Osteoblast (primary cell): ENCODE data around the gene CD63. TPM values are rescaled to one million over a fixed set of nuclear protein-coding genes. Genes with fewer than 3 reads are reported as not detected.

Experiments used
- DNase-seq: peaks from one replicate; pipeline ENCODE4 v3.0.0; 2011; ENCODE audit warnings: low spot score, mixed read lengths; ENCODE audit not compliant: insufficient read length; ENCODE audit errors: missing footprints
- H2AFZ ChIP-seq: 2 replicates; pipeline ENCODE4 v1.6.0; 2011; ENCODE audit warnings: mild to moderate bottlenecking, low read length
- H3K27ac ChIP-seq: 2 replicates; pipeline ENCODE4 v1.5.1; 2011; ENCODE audit warnings: mild to moderate bottlenecking, low read depth, low read length, moderate library complexity
- H3K27me3 ChIP-seq: 2 replicates; pipeline ENCODE4 v1.6.0; 2012; ENCODE audit warnings: mild to moderate bottlenecking, control low read depth, inconsistent platforms, low read length, moderate library complexity; ENCODE audit not compliant: insufficient read depth
- H3K36me3 ChIP-seq: 2 replicates; pipeline ENCODE4 v1.5.1; 2011; ENCODE audit warnings: mild to moderate bottlenecking, low read length, control low read depth, moderate library complexity; ENCODE audit not compliant: insufficient read depth
- H3K4me1 ChIP-seq: 2 replicates; pipeline ENCODE4 v1.5.1; 2011; ENCODE audit warnings: mild to moderate bottlenecking, low read length, control low read depth, moderate library complexity; ENCODE audit not compliant: insufficient read depth
- H3K4me2 ChIP-seq: 2 replicates; pipeline ENCODE4 v1.6.0; 2011; ENCODE audit warnings: mild to moderate bottlenecking, low read length; ENCODE audit not compliant: insufficient read depth
- H3K4me3 ChIP-seq: fragments of 200-600 bp; sonication (generic); 3 replicates; pipeline ENCODE4 v1.5.1; 2012; ENCODE audit warnings: mild to moderate bottlenecking, low read length, inconsistent platforms; ENCODE audit not compliant: insufficient read depth
- H3K79me2 ChIP-seq: 2 replicates; pipeline ENCODE4 v1.6.0; 2012; ENCODE audit warnings: mild to moderate bottlenecking, low read length, control low read depth, inconsistent platforms; ENCODE audit not compliant: insufficient read depth
- H3K9me3 ChIP-seq: 2 replicates; pipeline ENCODE4 v1.5.1; 2011; ENCODE audit warnings: low read depth, low read length, control low read depth
- H4K20me1 ChIP-seq: 2 replicates; pipeline ENCODE4 v1.6.0; 2012; ENCODE audit warnings: mild to moderate bottlenecking, low read length, control low read depth; ENCODE audit not compliant: insufficient read depth
- CTCF ChIP-seq: IDR thresholded peaks from 2 replicates; pipeline ENCODE4 v1.5.1; 2011; ENCODE audit warnings: mild to moderate bottlenecking, low read depth, low read length, moderate library complexity; ENCODE audit errors: extremely low read depth
- total RNA-seq: library from RNA; depleted of rRNA; stranded (reverse); fragments of >200 nt; gene quantifications from 2 replicates; pipeline ENCODE4 v1.2.3, GENCODE V29; 2012

CD63 gene
- total RNA-seq, 1 donor, result 3,072 TPM

GRCh38 chr12:55724940-55725309 is 3.9 kb downstream of the CD63 start:
- H3K27ac ChIP-seq, result peak overlapping the region; percentile 24
- H3K4me1 ChIP-seq, result peaks cover 61% of the 10 kb centered on the region
- H3K4me2 ChIP-seq, result peak overlapping the region; percentile 88
- no peaks in the 10 kb centered on the region for H3K9me3 ChIP-seq
- peaks cover 52% of the 10 kb centered on the region for H4K20me1 ChIP-seq
- H3K27me3 ChIP-seq, result no peaks in the 10 kb centered on the region
- no peak for TF ChIP-seq CTCF
- H3K79me2 ChIP-seq, result peaks cover 47% of the 10 kb centered on the region
- no peak overlapping the region for H3K4me3 ChIP-seq
- H3K36me3 ChIP-seq, result peaks cover 47% of the 10 kb centered on the region
- H2AFZ ChIP-seq, result no peak overlapping the region
- DNase-seq, result peak; percentile 31

GRCh38 chr12:55724226-55724939 is 4.4 kb downstream of the CD63 start:
- Histone ChIP-seq H3K27ac (no peak overlapping the region), H3K9me3 (no peaks in the 10 kb centered on the region), H3K79me2 (peaks cover 47% of the 10 kb centered on the region), H3K4me3 (no peak overlapping the region), H4K20me1 (peaks cover 52% of the 10 kb centered on the region), H3K27me3 (no peaks in the 10 kb centered on the region), H3K36me3 (peaks cover 47% of the 10 kb centered on the region), H2AFZ (no peak overlapping the region), H3K4me1 (peaks cover 67% of the 10 kb centered on the region), H3K4me2 (peak overlapping the region; percentile 88)
- DNase-seq, result peak; percentile 91
- TF ChIP-seq CTCF, result peak; percentile 80

GRCh38 chr12:55723516-55724225 is 5.1 kb downstream of the CD63 start:
- H3K36me3 ChIP-seq, result peaks cover 47% of the 10 kb centered on the region
- no peak overlapping the region for H3K4me2 ChIP-seq
- H3K4me1 ChIP-seq, result peaks cover 72% of the 10 kb centered on the region
- no peak overlapping the region for H3K4me3 ChIP-seq
- H3K9me3 ChIP-seq, result no peaks in the 10 kb centered on the region
- H3K79me2 ChIP-seq, result peaks cover 51% of the 10 kb centered on the region
- peak; percentile 47 for DNase-seq
- no peaks in the 10 kb centered on the region for H3K27me3 ChIP-seq
- TF ChIP-seq CTCF, result no peak
- H3K27ac ChIP-seq, result no peak overlapping the region
- H2AFZ ChIP-seq, result no peak overlapping the region
- peaks cover 52% of the 10 kb centered on the region for H4K20me1 ChIP-seq

GRCh38 chr12:55722948-55723347 is 5.9 kb downstream of the CD63 start:
- H3K4me1 ChIP-seq, result peaks cover 79% of the 10 kb centered on the region
- H3K9me3 ChIP-seq, result no peaks in the 10 kb centered on the region
- H3K27ac ChIP-seq, result no peak overlapping the region
- H3K4me3 ChIP-seq, result no peak overlapping the region
- H3K27me3 ChIP-seq, result no peaks in the 10 kb centered on the region
- no peak for TF ChIP-seq CTCF
- H3K36me3 ChIP-seq, result peaks cover 47% of the 10 kb centered on the region
- H2AFZ ChIP-seq, result no peak overlapping the region
- no peak overlapping the region for H3K4me2 ChIP-seq
- H3K79me2 ChIP-seq, result peaks cover 45% of the 10 kb centered on the region
- H4K20me1 ChIP-seq, result peaks cover 51% of the 10 kb centered on the region
- DNase-seq, result no peak
